ENCODE measurements around the gene DGLUCY. TPM values are rescaled to one million over a fixed set of nuclear protein-coding genes. Genes with fewer than 3 reads are reported as not detected.

The DGLUCY gene
- total RNA-seq, 1 donor from 2014 or later = 20.0 TPM

GRCh38 chr14:91218014-91218413 lies 104.1 kb downstream of the DGLUCY start:
- Mint-ChIP-seq H3K9me3 (ENCODE audit: unreplicated experiment) (peaks cover 6% of the 10 kb centered on the region), H3K27ac (ENCODE audit: unreplicated experiment) (no peak overlapping the region), H3K4me1 (ENCODE audit: low read depth, unreplicated experiment) (no peaks in the 10 kb centered on the region), H3K36me3 (ENCODE audit: low read depth, unreplicated experiment) (peaks cover 36% of the 10 kb centered on the region), H3K4me3 (ENCODE audit: unreplicated experiment) (no peak overlapping the region), H3K27me3 (ENCODE audit: low read depth, unreplicated experiment) (no peaks in the 10 kb centered on the region)
- H3K36me3 ChIP-seq (ENCODE audit: insufficient read depth, low read length) = no peaks in the 10 kb centered on the region
- no peaks in the 10 kb centered on the region for H3K27me3 ChIP-seq (ENCODE audit: insufficient read depth, low read length)
- no peak for TF ChIP-seq EZH2 (IDR thresholded peaks at IDR 0.05; ENCODE audit: insufficient read depth, low read length)
- TF ChIP-seq, protein P1, sequence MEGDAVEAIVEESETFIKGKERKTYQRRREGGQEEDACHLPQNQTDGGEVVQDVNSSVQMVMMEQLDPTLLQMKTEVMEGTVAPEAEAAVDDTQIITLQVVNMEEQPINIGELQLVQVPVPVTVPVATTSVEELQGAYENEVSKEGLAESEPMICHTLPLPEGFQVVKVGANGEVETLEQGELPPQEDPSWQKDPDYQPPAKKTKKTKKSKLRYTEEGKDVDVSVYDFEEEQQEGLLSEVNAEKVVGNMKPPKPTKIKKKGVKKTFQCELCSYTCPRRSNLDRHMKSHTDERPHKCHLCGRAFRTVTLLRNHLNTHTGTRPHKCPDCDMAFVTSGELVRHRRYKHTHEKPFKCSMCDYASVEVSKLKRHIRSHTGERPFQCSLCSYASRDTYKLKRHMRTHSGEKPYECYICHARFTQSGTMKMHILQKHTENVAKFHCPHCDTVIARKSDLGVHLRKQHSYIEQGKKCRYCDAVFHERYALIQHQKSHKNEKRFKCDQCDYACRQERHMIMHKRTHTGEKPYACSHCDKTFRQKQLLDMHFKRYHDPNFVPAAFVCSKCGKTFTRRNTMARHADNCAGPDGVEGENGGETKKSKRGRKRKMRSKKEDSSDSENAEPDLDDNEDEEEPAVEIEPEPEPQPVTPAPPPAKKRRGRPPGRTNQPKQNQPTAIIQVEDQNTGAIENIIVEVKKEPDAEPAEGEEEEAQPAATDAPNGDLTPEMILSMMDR (IDR thresholded peaks at IDR 0.05; ENCODE audit: insufficient read depth, low read depth, low read length) = no peak
- no peak overlapping the region for H2AFZ ChIP-seq (ENCODE audit: low read depth, low read length)
- no peak overlapping the region for H3K27ac ChIP-seq (ENCODE audit: low read depth, low read length)
- no peak overlapping the region for H3K4me2 ChIP-seq (ENCODE audit: low read length)
- H3K9me3 ChIP-seq (ENCODE audit: insufficient read depth, low read depth, low read length) = no peaks in the 10 kb centered on the region
- peaks cover 10% of the 10 kb centered on the region for H3K4me1 ChIP-seq (ENCODE audit: insufficient read depth, low read length)
- H3K4me3 ChIP-seq (ENCODE audit: insufficient read depth, low read depth, low read length) = no peak overlapping the region
- DNase-seq (ENCODE audit: low read depth) (no peak), FAIRE-seq (no peak)
- H4K20me1 ChIP-seq (ENCODE audit: insufficient read depth, low read length) = no peaks in the 10 kb centered on the region
- H3K79me2 ChIP-seq (ENCODE audit: insufficient read depth, low read length) = no peaks in the 10 kb centered on the region
- no peak overlapping the region for H3K9ac ChIP-seq (ENCODE audit: low read length)

DNA sequence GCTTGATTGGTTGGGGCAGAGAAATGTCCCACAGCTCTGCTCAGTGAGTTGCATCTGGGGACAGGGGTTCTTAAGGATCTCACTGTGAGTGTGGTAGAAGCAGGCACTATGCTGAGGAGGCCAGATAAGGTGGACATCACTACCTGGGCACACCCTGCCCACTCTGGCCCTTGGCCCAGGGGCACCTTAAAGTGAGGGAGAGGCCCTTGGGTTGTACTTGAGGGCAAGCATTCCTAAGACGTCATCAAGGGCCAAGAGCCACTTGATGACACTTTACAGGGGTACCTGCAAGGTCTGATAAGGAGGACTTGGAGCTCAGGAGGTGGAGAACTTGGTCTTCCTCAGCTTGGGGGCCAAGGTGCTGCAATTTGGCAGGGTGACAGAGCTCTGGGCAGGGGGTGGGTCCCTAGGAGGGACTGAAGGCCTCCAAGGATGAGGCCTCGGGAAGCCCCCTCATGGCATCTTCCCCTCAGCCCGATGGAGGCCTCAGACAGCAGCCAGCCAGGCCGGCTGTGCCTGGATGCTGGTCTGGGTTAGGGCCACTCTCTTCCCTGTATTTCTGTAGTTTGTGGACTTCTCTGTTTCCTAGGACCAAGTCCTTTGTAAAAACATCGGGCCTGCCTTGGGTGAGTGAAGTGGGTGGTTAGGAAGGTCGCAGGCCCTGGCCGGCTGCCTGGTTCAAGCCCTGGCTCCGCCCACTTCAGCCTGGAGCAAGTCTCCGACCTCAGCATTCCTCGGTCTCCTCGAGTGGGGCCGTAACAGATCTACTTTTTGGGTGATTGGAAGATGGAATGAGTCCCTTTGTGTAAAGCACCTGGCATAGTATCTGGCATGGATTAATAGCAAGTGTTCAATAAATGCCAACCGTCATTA lies 105.9 kb downstream of the DGLUCY start:
- H3K4me2 ChIP-seq (ENCODE audit: low read length) = no peak overlapping the region
- no peak overlapping the region for H3K4me3 ChIP-seq (ENCODE audit: insufficient read depth, low read depth, low read length)
- no peaks in the 10 kb centered on the region for H4K20me1 ChIP-seq (ENCODE audit: insufficient read depth, low read length)
- no peak for DNase-seq (ENCODE audit: low read depth)
- no peak for TF ChIP-seq EZH2 (IDR thresholded peaks at IDR 0.05; ENCODE audit: insufficient read depth, low read length)
- TF ChIP-seq, protein P1 (IDR thresholded peaks at IDR 0.05; ENCODE audit: insufficient read depth, low read depth, low read length) = no peak
- no peak overlapping the region for H2AFZ ChIP-seq (ENCODE audit: low read depth, low read length)
- no peak for FAIRE-seq
- Mint-ChIP-seq H3K9me3 (ENCODE audit: unreplicated experiment) (peaks cover 7% of the 10 kb centered on the region), H3K27ac (ENCODE audit: unreplicated experiment) (no peak overlapping the region), H3K4me3 (ENCODE audit: unreplicated experiment) (no peak overlapping the region), H3K36me3 (ENCODE audit: low read depth, unreplicated experiment) (peaks cover 35% of the 10 kb centered on the region), H3K4me1 (ENCODE audit: low read depth, unreplicated experiment) (peaks cover under 1% of the 10 kb centered on the region), H3K27me3 (ENCODE audit: low read depth, unreplicated experiment) (no peaks in the 10 kb centered on the region)
- H3K36me3 ChIP-seq (ENCODE audit: insufficient read depth, low read length) = no peaks in the 10 kb centered on the region
- H3K4me1 ChIP-seq (ENCODE audit: insufficient read depth, low read length) = peaks cover 10% of the 10 kb centered on the region
- H3K9me3 ChIP-seq (ENCODE audit: insufficient read depth, low read depth, low read length) = no peaks in the 10 kb centered on the region
- H3K27ac ChIP-seq (ENCODE audit: low read depth, low read length) = no peak overlapping the region
- H3K79me2 ChIP-seq (ENCODE audit: insufficient read depth, low read length) = no peaks in the 10 kb centered on the region
- H3K9ac ChIP-seq (ENCODE audit: low read length) = no peak overlapping the region
- H3K27me3 ChIP-seq (ENCODE audit: insufficient read depth, low read length) = no peaks in the 10 kb centered on the region

- Histone ChIP-seq H3K27me3 (ENCODE audit: insufficient read depth, low read length) (no peaks in the 10 kb centered on the region), H3K4me1 (ENCODE audit: insufficient read depth, low read length) (peaks cover 10% of the 10 kb centered on the region), H3K4me3 (ENCODE audit: insufficient read depth, low read depth, low read length) (no peak overlapping the region), H3K9ac (ENCODE audit: low read length) (no peak overlapping the region), H3K79me2 (ENCODE audit: insufficient read depth, low read length) (no peaks in the 10 kb centered on the region), H4K20me1 (ENCODE audit: insufficient read depth, low read length) (no peaks in the 10 kb centered on the region), H2AFZ (ENCODE audit: low read depth, low read length) (no peak overlapping the region), H3K36me3 (ENCODE audit: insufficient read depth, low read length) (no peaks in the 10 kb centered on the region), H3K9me3 (ENCODE audit: insufficient read depth, low read depth, low read length) (no peaks in the 10 kb centered on the region), H3K4me2 (ENCODE audit: low read length) (no peak overlapping the region), H3K27ac (ENCODE audit: low read depth, low read length) (no peak overlapping the region)
- DNase-seq (ENCODE audit: low read depth) (no peak), FAIRE-seq (no peak)
- Mint-ChIP-seq H3K27ac (ENCODE audit: unreplicated experiment) (no peak overlapping the region), H3K4me1 (ENCODE audit: low read depth, unreplicated experiment) (peaks cover 7% of the 10 kb centered on the region), H3K9me3 (ENCODE audit: unreplicated experiment) (peaks cover 7% of the 10 kb centered on the region), H3K36me3 (ENCODE audit: low read depth, unreplicated experiment) (peaks cover 37% of the 10 kb centered on the region), H3K27me3 (ENCODE audit: low read depth, unreplicated experiment) (no peaks in the 10 kb centered on the region), H3K4me3 (ENCODE audit: unreplicated experiment) (no peak overlapping the region)
- TF ChIP-seq, protein P1 (IDR thresholded peaks at IDR 0.05; ENCODE audit: insufficient read depth, low read depth, low read length) = no peak
- no peak for TF ChIP-seq EZH2 (IDR thresholded peaks at IDR 0.05; ENCODE audit: insufficient read depth, low read length)
Measured at GRCh38 chr14:91220581-91221000, 106.7 kb downstream of the DGLUCY start.
